H1 (cell line): ENCODE results near the gene UBAP2. TPM values are rescaled to one million over a fixed set of nuclear protein-coding genes. Genes with fewer than 3 reads are reported as not detected.

ENCODE experiments used
- CTCF ChIA-PET: fragments of 300-600 bp; sonication (Branson Sonifier 250); formaldehyde crosslinking; loops from one replicate; lab custom pipeline; 2021; ENCODE audit not compliant: partially characterized antibody; lab: Charles Lee
- POLR2A ChIA-PET: fragments of 300-600 bp; sonication (Branson Sonifier 250); formaldehyde crosslinking; loops from one replicate; lab custom pipeline; 2021; ENCODE audit warnings: inconsistent platforms; ENCODE audit not compliant: partially characterized antibody; lab: Charles Lee
- DNase-seq, 2 experiments: peaks; one replicate each; pipeline versions ENCODE4 v3.0.0 to v3.0.0-alpha.2; 2010 to 2022; ENCODE audit warnings: low spot score in 2 of 2, low read depth in 1 of 2, mixed read lengths in 1 of 2
- FAIRE-seq: peaks from 2 replicates; lab custom pipeline; 2011; peaks lifted over from hg19 to GRCh38; lab: Jason Lieb, UNC
- H2AFZ ChIP-seq: 2 replicates; pipeline ENCODE4 v1.8.1; 2012; ENCODE audit warnings: low read length, inconsistent platforms
- H2AK5ac ChIP-seq: 2 replicates; pipeline ENCODE4 v1.6.1; 2013; ENCODE audit warnings: low read depth, low read length
- H2BK120ac ChIP-seq: replicated peaks from 2 replicates; pipeline ENCODE3; 2013; ENCODE audit warnings: low read depth, low read length, inconsistent platforms
- H2BK12ac ChIP-seq: 2 replicates; pipeline ENCODE4 v1.6.1; 2013; ENCODE audit warnings: low read depth, low read length
- H2BK15ac ChIP-seq: 2 replicates; pipeline ENCODE4 v1.6.1; 2013; ENCODE audit warnings: low read length
- H2BK20ac ChIP-seq: 2 replicates; pipeline ENCODE4 v1.6.1; 2013; ENCODE audit warnings: low read length
- H2BK5ac ChIP-seq: 2 replicates; pipeline ENCODE4 v1.6.1; 2013; ENCODE audit warnings: low read depth, low read length
- H3K14ac ChIP-seq: 2 replicates; pipeline ENCODE4 v1.6.1; 2013; ENCODE audit warnings: inconsistent platforms; ENCODE audit not compliant: insufficient read length
- H3K18ac ChIP-seq: 2 replicates; pipeline ENCODE4 v1.6.1; 2013; ENCODE audit warnings: low read length; ENCODE audit errors: extremely low read depth
- H3K23ac ChIP-seq: 2 replicates; pipeline ENCODE4 v1.6.1; 2013; ENCODE audit warnings: inconsistent platforms; ENCODE audit not compliant: insufficient read length
- H3K23me2 ChIP-seq: 2 replicates; pipeline ENCODE4 v1.6.1; 2013; ENCODE audit warnings: low read depth, low read length
- H3K27ac ChIP-seq: 2 replicates; pipeline ENCODE4 v1.6.1; 2011; ENCODE audit warnings: low read depth, low read length, inconsistent platforms
- H3K27me3 ChIP-seq, 4 experiments: replicated peaks in 1 of 4; 1 replicate in 1 of 4; 2 replicates in 3 of 4; pipeline versions ENCODE4 v1.6.1 to v1.8.1; 2011 to 2013; ENCODE audit warnings: low read length in 3 of 4, mild to moderate bottlenecking in 3 of 4, inconsistent platforms in 2 of 4, mixed read lengths in 2 of 4, moderate library complexity in 1 of 4; ENCODE audit not compliant: control insufficient read depth in 3 of 4, insufficient read depth in 3 of 4; ENCODE audit errors: extremely low read depth in 1 of 4
- H3K36me3 ChIP-seq, 4 experiments: 2 replicates each; pipeline versions ENCODE4 v1.6.1 to v1.8.1; 2011 to 2013; ENCODE audit warnings: mild to moderate bottlenecking in 4 of 4, low read length in 3 of 4, moderate library complexity in 2 of 4, control low read depth in 1 of 4, inconsistent platforms in 1 of 4; ENCODE audit not compliant: insufficient read depth in 4 of 4, control insufficient read depth in 2 of 4
- H3K4ac ChIP-seq: replicated peaks from 2 replicates; pipeline ENCODE3; 2013; ENCODE audit warnings: low read length, low read depth, mixed read lengths, inconsistent platforms; ENCODE audit not compliant: insufficient read length
- H3K4me1 ChIP-seq, 4 experiments: replicated peaks in 1 of 4; 1 replicate in 1 of 4; 2 replicates in 3 of 4; pipeline versions ENCODE4 v1.6.1 to v1.8.1; 2011 to 2013; ENCODE audit warnings: low read length in 3 of 4, inconsistent platforms in 2 of 4, mixed read lengths in 1 of 4; ENCODE audit not compliant: insufficient read depth in 4 of 4, control insufficient read depth in 3 of 4
- H3K4me2 ChIP-seq, 2 experiments: 2 replicates each; pipeline versions ENCODE4 v1.6.1 to v1.8.1; 2011 to 2013; ENCODE audit warnings: low read depth in 2 of 2, low read length in 2 of 2, control low read depth in 1 of 2, inconsistent platforms in 1 of 2, mild to moderate bottlenecking in 1 of 2; ENCODE audit not compliant: insufficient read depth in 1 of 2
- H3K4me3 ChIP-seq, 4 experiments: fragments of 200-600, 300-600 bp in 1 of 4; sonication (generic), shearing (Covaris generic), sonication (Bioruptor Twin) in 1 of 4; 2 replicates each; pipeline versions ENCODE4 v1.5.1 to v1.8.1; 2011 to 2016; ENCODE audit warnings: low read length in 4 of 4, low read depth in 3 of 4, control low read depth in 2 of 4, inconsistent platforms in 2 of 4, mild to moderate bottlenecking in 2 of 4, mixed read lengths in 1 of 4, moderate library complexity in 1 of 4; ENCODE audit not compliant: insufficient read depth in 2 of 4; ENCODE audit errors: extremely low read depth in 1 of 4
- H3K56ac ChIP-seq: replicated peaks from 2 replicates; pipeline ENCODE3; 2013; ENCODE audit warnings: low read depth, mild to moderate bottlenecking, mixed read lengths, low read length, inconsistent platforms; ENCODE audit not compliant: insufficient read length
- H3K79me1 ChIP-seq: 2 replicates; pipeline ENCODE4 v1.6.1; 2013; ENCODE audit warnings: low read depth, low read length, control low read depth
- H3K79me2 ChIP-seq, 2 experiments: 2 replicates each; pipeline versions ENCODE4 v1.6.1 to v1.8.1; 2012 to 2013; ENCODE audit warnings: low read length in 2 of 2, mild to moderate bottlenecking in 2 of 2, inconsistent platforms in 1 of 2; ENCODE audit not compliant: insufficient read depth in 2 of 2, control insufficient read depth in 1 of 2
- H3K9ac ChIP-seq, 4 experiments: replicated peaks in 1 of 4; 1 replicate in 1 of 4; 2 replicates in 3 of 4; pipeline versions ENCODE4 v1.6.1 to v1.8.1; 2011 to 2013; ENCODE audit warnings: low read depth in 3 of 4, low read length in 3 of 4, control low read depth in 2 of 4, mild to moderate bottlenecking in 2 of 4, moderate library complexity in 2 of 4, inconsistent platforms in 1 of 4; ENCODE audit errors: extremely low read depth in 1 of 4
- H3K9me3 ChIP-seq, 2 experiments: 2 replicates each; pipeline versions ENCODE4 v1.6.1 to v1.8.1; 2012 to 2013; ENCODE audit warnings: mild to moderate bottlenecking in 2 of 2, moderate library complexity in 2 of 2, control low read depth in 1 of 2, inconsistent platforms in 1 of 2, low read depth in 1 of 2, low read length in 1 of 2, mixed read lengths in 1 of 2; ENCODE audit not compliant: insufficient read depth in 2 of 2
- H4K20me1 ChIP-seq, 2 experiments: replicated peaks in 1 of 2; 2 replicates each; pipeline versions ENCODE3 to v1.8.1; 2011 to 2013; ENCODE audit warnings: inconsistent platforms in 2 of 2, low read length in 2 of 2, mild to moderate bottlenecking in 1 of 2; ENCODE audit not compliant: insufficient read depth in 2 of 2, control insufficient read depth in 1 of 2
- H4K5ac ChIP-seq: 2 replicates; pipeline ENCODE4 v1.6.1; 2013; ENCODE audit warnings: low read length, low read depth, mixed read lengths, inconsistent platforms; ENCODE audit not compliant: insufficient read length
- H4K8ac ChIP-seq: 2 replicates; pipeline ENCODE4 v1.8.0; 2013; ENCODE audit warnings: mild to moderate bottlenecking, moderate library complexity, low read length, inconsistent platforms; ENCODE audit not compliant: insufficient read depth; ENCODE audit errors: extremely low read depth
- H4K91ac ChIP-seq: replicated peaks from 2 replicates; pipeline ENCODE3; 2013; ENCODE audit warnings: low read length, mixed read lengths, inconsistent platforms; ENCODE audit not compliant: insufficient read length
- BCL11A ChIP-seq, 2 experiments: IDR thresholded peaks; one replicate each; pipeline ENCODE4 v1.6.1; 2011; ENCODE audit warnings: low read depth in 2 of 2, low read length in 2 of 2, mild to moderate bottlenecking in 2 of 2
- BRCA1 ChIP-seq: IDR thresholded peaks from 2 replicates; pipeline ENCODE4 v1.6.1; 2012; ENCODE audit warnings: low read depth, low read length, improper control_type of control experiment
- CEBPB ChIP-seq: IDR thresholded peaks from 2 replicates; pipeline ENCODE4 v1.6.1; 2012; ENCODE audit warnings: low read depth, low read length
- CTBP2 ChIP-seq: IDR thresholded peaks from 2 replicates; pipeline ENCODE4 v1.7.0; 2011; ENCODE audit warnings: borderline replicate concordance, mild to moderate bottlenecking, moderate library complexity, mixed read lengths, low read length; ENCODE audit not compliant: insufficient read depth, insufficient read length
- EP300 ChIP-seq, 2 experiments: IDR thresholded peaks; 1 replicate in 1 of 2; 2 replicates in 1 of 2; pipeline ENCODE4 v1.6.1; 2011 to 2012; ENCODE audit warnings: low read depth in 2 of 2, low read length in 2 of 2, mild to moderate bottlenecking in 2 of 2, borderline replicate concordance in 1 of 2, inconsistent platforms in 1 of 2, moderate library complexity in 1 of 2
- JUN ChIP-seq: IDR thresholded peaks from 2 replicates; pipeline ENCODE4 v1.6.1; 2011; ENCODE audit warnings: low read depth, mild to moderate bottlenecking, improper control_type of control experiment, low read length
- JUND ChIP-seq: IDR thresholded peaks from 2 replicates; pipeline ENCODE4 v1.6.1; 2011; ENCODE audit warnings: mild to moderate bottlenecking, improper control_type of control experiment, low read length
- NRF1 ChIP-seq: IDR thresholded peaks from 2 replicates; pipeline ENCODE4 v1.6.1; 2011; ENCODE audit warnings: mild to moderate bottlenecking, low read depth, low read length, improper control_type of control experiment
- POLR2A ChIP-seq, 2 experiments: IDR thresholded peaks; 1 replicate in 1 of 2; 2 replicates in 1 of 2; pipeline ENCODE4 v1.6.1; 2011; ENCODE audit warnings: low read depth in 2 of 2, low read length in 2 of 2, mild to moderate bottlenecking in 2 of 2; ENCODE audit errors: control extremely low read depth in 1 of 2
- RXRA ChIP-seq: IDR thresholded peaks from 2 replicates; pipeline ENCODE4 v1.6.1; 2011; ENCODE audit warnings: low read depth, mild to moderate bottlenecking, low read length, moderate library complexity; ENCODE audit not compliant: insufficient read depth
- SIRT6 ChIP-seq: IDR thresholded peaks from one replicate; pipeline ENCODE4 v1.7.1; 2012; ENCODE audit warnings: low read length, inconsistent platforms
- SRF ChIP-seq: IDR thresholded peaks from 2 replicates; pipeline ENCODE4 v1.6.1; 2011; ENCODE audit warnings: mild to moderate bottlenecking, low read depth, low read length, moderate library complexity
- TAF7 ChIP-seq: optimal IDR thresholded peaks from 2 replicates; pipeline ENCODE3; 2011; ENCODE audit warnings: low read depth, mild to moderate bottlenecking, inconsistent platforms, low read length, moderate library complexity, borderline replicate concordance
- WGBS, 2 experiments: shearing (Covaris generic) in 1 of 2; methylation state at CpG; one replicate each; pipeline versions ENCODE4 v1.1.6 to v1.1.7; 2013 to 2015; ENCODE audit warnings: low lambda C conversion rate in 2 of 2, mixed read lengths in 2 of 2, inconsistent platforms in 1 of 2, low coverage in 1 of 2, missing lambda C conversion rate in 1 of 2; ENCODE audit not compliant: insufficient replicate concordance in 2 of 2, insufficient coverage in 1 of 2, insufficient read length in 1 of 2; ENCODE audit errors: extremely low coverage in 1 of 2, missing lambda C conversion rate in 1 of 2; 5-methylcytosine and 5-hydroxymethylcytosine counted together
- polyA plus RNA-seq, 7 experiments: library from polyadenylated mRNA; depleted of rRNA in 3 of 7; stranded (reverse) in 5 of 7; unstranded in 2 of 7; fragments of >200 nt in 5 of 7; fragments of 200-250 nt in 2 of 7; gene quantifications; 1 replicate in 5 of 7; 2 replicates in 1 of 7; 4 replicates in 1 of 7; pipeline versions ENCODE4 v1.2.1 to v1.2.3, GENCODE V29; 2011 to 2013; ENCODE audit warnings: missing spikeins in 2 of 7, mixed read lengths in 2 of 7
- total RNA-seq: library from RNA; stranded (reverse); fragmentation: NEBNext Ultra II Directional; extraction: Animal tissue kit (Norgen Biotek cat#: 25700); gene quantifications from 2 replicates; pipeline ENCODE4 v1.2.1, GENCODE V29; 2021

Gene UBAP2
- total and polyA plus RNA-seq, 2 of the 8 experiments (the other 6 are each of a cell fraction or from before 2014, with no cell fraction given), result 75.0 to 81.4 TPM

- Histone ChIP-seq H3K4me1 (no peaks in the 10 kb centered on the region), H3K4me3 (no peak overlapping the region), H2BK120ac (no peak overlapping the region), H3K27ac (no peak overlapping the region), H2BK12ac (no peak overlapping the region), H3K9me3 (no peaks in the 10 kb centered on the region), H3K56ac (no peak overlapping the region), H3K79me2 (peaks cover 0 to 7% of the 10 kb centered on the region in 2 experiments; a peak in 2 of 4 replicates), H3K36me3 (peaks cover 17 to 40% (median 32%) of the 10 kb centered on the region in 4 experiments), H2BK15ac (no peak overlapping the region), H3K9ac (no peak overlapping the region; a peak in 1 of 7 replicates), H2AFZ (no peak overlapping the region), H3K4me2 (no peak overlapping the region), H4K91ac (no peak overlapping the region), H2BK5ac (no peak overlapping the region), H2BK20ac (no peak overlapping the region), H3K23me2 (no peaks in the 10 kb centered on the region), H3K23ac (no peak overlapping the region), H4K8ac (no peak overlapping the region), H3K79me1 (no peaks in the 10 kb centered on the region; the same call in 1 of the 2 replicates), H3K14ac (no peak overlapping the region), H4K20me1 (peaks cover 0 to 3% of the 10 kb centered on the region in 2 experiments), H3K27me3 (no peaks in the 10 kb centered on the region), H3K18ac (no peak overlapping the region), H3K4ac (no peak overlapping the region), H2AK5ac (no peak overlapping the region), H4K5ac (no peak overlapping the region)
- POLR2A ChIA-PET, result no interaction called here
- WGBS, 2 experiments, result 90% methylated on average over 5 of the region's 5 CpGs; no CpG with 5 or more reads in 1 of the 2 experiments
- no peak for FAIRE-seq
- CTCF ChIA-PET, result interaction anchor here (1.7 kb wide), 1 partner anchor 85 kb away, joined by 6 read pairs; no protein-coding TSS in a partner anchor
- DNase-seq, result no peak
- TF ChIP-seq NRF1, result no peak
- TF ChIP-seq RXRA, result no peak
- TF ChIP-seq POLR2A (IDR thresholded peaks at IDR 0.05; ENCODE audit: control extremely low read depth in 1 of 2, low read depth in 2 of 2, low read length in 2 of 2), result no peak
- TF ChIP-seq SIRT6, result no peak
- TF ChIP-seq EP300 (IDR thresholded peaks at IDR 0.05; ENCODE audit: borderline replicate concordance in 1 of 2, low read depth in 2 of 2, low read length in 2 of 2), result no peak
- TF ChIP-seq BCL11A (IDR thresholded peaks at IDR 0.05; ENCODE audit: low read depth in 2 of 2, low read length in 2 of 2), result no peak
- TF ChIP-seq TAF7, result no peak
- TF ChIP-seq JUN, result no peak
- TF ChIP-seq SRF, result no peak
- TF ChIP-seq JUND, result no peak
- TF ChIP-seq CEBPB, result no peak
- no peak for TF ChIP-seq CTBP2
- no peak for TF ChIP-seq BRCA1
Observed at GRCh38 chr9:33988219-33988890, 60.3 kb downstream of the UBAP2 start.
